ENCODE data around the gene CARNS1.

DNA sequence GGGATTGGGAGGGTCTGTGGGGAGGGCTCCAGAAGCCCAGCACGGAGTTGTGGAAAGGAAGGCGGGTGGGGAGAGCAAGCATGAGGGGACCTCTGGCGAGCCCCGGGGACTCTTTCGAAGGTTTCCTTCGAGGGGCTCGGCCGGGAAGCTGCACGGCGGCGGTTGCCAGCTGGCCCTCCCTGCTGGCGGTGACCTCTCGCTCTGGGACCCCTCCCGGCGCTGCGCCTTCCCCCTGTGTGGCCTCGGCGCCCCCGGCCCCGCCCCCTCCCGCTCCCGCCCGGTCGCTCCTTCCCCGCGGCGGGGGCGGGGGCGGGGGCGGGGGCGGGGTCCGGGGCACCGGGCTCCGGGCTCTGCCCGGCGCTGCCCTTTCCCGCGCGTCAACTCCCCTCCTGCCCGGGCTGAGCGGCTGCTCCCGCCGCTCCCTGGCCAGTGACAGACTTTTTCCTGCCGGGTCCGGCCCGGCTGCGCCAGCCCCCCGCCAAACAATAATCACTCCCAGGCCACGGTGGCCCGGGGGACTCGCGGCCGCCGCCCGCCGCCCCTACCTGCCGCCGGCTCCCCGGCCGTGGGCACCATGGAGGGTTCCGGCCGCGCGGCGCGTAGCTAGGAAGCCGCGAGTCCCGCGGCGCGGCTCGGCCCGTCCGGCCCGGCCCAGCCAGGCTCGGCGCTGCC, 43.0 kb upstream of the CARNS1 start:
- TF ChIP-seq, protein P1, sequence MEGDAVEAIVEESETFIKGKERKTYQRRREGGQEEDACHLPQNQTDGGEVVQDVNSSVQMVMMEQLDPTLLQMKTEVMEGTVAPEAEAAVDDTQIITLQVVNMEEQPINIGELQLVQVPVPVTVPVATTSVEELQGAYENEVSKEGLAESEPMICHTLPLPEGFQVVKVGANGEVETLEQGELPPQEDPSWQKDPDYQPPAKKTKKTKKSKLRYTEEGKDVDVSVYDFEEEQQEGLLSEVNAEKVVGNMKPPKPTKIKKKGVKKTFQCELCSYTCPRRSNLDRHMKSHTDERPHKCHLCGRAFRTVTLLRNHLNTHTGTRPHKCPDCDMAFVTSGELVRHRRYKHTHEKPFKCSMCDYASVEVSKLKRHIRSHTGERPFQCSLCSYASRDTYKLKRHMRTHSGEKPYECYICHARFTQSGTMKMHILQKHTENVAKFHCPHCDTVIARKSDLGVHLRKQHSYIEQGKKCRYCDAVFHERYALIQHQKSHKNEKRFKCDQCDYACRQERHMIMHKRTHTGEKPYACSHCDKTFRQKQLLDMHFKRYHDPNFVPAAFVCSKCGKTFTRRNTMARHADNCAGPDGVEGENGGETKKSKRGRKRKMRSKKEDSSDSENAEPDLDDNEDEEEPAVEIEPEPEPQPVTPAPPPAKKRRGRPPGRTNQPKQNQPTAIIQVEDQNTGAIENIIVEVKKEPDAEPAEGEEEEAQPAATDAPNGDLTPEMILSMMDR (IDR thresholded peaks at IDR 0.05) = no peak
- TF ChIP-seq POLR2AphosphoS5 (IDR thresholded peaks at IDR 0.05) (no peak), POLR2A (IDR thresholded peaks at IDR 0.05) (peak in 1 of 2 donors; percentile 44), EP300 (IDR thresholded peaks at IDR 0.05) (no peak)
